GM23248 (cell line): ENCODE results near the gene UVRAG.

Source experiments
- EZH2 ChIP-seq: fragments of 200-600 bp; sonication (generic); IDR thresholded peaks from 2 replicates; pipeline ENCODE4 v1.6.1; 2018; ENCODE audit warnings: antibody characterized with exemption, mild to moderate bottlenecking; ENCODE audit not compliant: insufficient read depth, poor library complexity, severe bottlenecking
- EZH2phosphoT487 ChIP-seq: fragments of 200-600 bp; sonication (generic); IDR thresholded peaks from 2 replicates; pipeline ENCODE4 v1.6.1; 2018; ENCODE audit warnings: antibody characterized with exemption, moderate library complexity, mild to moderate bottlenecking, low read depth; ENCODE audit not compliant: insufficient read depth

DNA sequence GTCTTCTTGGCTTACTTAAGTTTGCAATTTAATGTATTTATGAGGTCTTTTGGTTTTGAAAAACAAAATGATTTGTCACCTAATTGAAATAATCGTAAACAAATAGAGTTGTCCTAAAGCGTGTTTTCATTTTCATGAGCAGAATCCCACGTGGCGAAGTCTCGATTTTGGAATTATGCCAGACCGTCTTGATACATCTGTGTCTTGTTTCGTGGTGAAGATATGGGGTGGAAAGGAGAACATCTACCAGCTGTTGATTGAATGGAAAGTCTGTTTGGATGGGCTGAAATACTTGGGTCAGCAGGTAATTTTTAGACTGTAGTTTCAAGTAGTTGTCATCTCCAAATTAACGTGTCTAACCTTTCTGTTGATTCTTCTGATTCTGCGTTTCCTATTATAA is 64.7 kb downstream of the UVRAG start:
- TF ChIP-seq EZH2phosphoT487 (no peak), EZH2 (no peak)
